CD4-positive, alpha-beta T cell treated with Interleukin-6 at 100 ng/mL for 8 hours (primary cell): ENCODE results near the gene CACNG1.

Experiments used
- DNase-seq: peaks from one replicate; pipeline ENCODE4 v3.0.0-alpha.2; 2020; ENCODE audit warnings: mixed read lengths, low spot score

CACNG1 gene

DNA sequence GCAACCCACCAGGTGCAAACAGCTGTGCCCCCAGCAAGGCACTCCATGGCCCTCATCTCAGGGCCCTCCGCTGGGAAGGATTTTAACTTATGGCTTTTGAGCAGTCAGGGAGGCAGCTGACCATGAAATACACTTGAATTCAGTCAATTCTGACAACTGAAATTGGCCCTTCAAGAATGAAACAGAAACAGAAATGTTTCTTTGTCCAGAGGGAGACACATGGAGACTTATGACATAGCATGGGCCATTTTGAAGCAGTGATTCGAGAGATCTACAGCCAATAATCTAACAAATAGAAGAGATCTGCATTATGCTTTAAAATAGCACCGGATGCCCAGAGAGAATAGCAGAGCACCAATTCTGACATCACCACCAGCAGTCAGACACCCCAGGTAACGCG, 7.5 kb downstream of the CACNG1 start:
- no peak for DNase-seq

GRCh38 chr17:67052720-67053437, 8.5 kb downstream of the CACNG1 start:
- DNase-seq: no peak

- DNase-seq: no peak
These were observed 9.2 kb downstream of the CACNG1 start for GRCh38 chr17:67053438-67054000.

DNA sequence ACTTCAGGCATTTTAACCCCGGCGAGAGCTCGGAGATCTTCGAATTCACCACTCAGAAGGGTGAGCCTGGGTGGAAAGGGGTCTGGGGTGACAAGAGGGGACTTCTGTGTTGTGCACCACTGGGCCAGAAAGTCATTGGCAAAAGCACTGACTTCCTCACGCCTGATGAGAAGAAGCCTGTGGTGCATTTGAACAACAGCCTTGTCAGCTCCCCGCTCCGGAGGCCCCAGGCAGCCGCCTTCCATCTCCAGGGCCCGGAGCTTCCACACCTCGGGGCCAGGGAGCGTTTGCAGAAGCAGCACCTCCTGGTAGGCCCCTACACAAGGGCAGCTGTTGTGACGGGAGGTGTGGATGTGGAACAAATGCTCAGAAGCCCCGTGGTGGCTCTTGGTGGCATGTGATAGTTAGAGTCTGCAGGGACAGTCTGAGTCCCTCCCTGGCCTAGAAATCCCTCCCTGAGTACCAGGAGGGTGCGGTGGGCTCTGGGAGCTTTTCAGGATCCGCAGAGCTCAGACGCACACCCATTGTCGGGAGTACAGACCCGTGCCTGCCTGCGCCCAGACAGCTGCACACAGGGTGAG, 9.7 kb downstream of the CACNG1 start:
- DNase-seq: no peak

DNA sequence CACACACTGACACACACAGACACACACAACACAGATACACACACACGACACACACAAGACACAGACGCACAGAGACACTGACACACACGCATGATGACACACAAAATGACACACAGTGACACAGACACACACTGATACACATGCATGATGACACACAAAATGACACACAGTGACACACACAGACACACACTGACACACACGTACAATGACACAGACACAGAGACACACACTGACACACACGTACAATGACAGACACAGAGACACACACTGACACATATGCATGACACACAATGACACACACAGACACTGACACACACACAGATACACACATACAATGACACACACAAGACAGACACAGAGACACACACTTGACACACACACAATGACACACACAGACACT, 10.3 kb downstream of the CACNG1 start:
- no peak for DNase-seq

DNA sequence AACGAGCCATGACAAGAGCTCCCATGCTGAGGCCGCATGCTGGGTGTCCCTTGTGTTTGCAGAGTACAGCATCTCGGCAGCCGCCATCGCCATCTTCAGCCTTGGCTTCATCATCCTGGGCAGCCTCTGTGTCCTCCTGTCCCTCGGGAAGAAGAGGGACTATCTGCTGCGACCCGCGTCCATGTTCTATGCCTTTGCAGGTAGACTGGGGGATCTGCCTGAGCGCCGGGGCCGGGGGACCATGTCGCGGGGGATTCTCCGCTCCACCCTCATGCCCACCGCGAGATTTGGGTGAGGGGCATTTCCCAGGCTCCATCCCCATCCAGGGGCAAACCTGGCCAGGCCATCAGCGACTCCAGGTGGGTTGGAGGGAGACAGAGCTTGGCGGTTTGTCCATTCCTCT, 10.7 kb downstream of the CACNG1 start:
- DNase-seq: no peak

- no peak for DNase-seq
These were observed 11.7 kb downstream of the CACNG1 start for GRCh38 chr17:67055811-67056745.

DNA sequence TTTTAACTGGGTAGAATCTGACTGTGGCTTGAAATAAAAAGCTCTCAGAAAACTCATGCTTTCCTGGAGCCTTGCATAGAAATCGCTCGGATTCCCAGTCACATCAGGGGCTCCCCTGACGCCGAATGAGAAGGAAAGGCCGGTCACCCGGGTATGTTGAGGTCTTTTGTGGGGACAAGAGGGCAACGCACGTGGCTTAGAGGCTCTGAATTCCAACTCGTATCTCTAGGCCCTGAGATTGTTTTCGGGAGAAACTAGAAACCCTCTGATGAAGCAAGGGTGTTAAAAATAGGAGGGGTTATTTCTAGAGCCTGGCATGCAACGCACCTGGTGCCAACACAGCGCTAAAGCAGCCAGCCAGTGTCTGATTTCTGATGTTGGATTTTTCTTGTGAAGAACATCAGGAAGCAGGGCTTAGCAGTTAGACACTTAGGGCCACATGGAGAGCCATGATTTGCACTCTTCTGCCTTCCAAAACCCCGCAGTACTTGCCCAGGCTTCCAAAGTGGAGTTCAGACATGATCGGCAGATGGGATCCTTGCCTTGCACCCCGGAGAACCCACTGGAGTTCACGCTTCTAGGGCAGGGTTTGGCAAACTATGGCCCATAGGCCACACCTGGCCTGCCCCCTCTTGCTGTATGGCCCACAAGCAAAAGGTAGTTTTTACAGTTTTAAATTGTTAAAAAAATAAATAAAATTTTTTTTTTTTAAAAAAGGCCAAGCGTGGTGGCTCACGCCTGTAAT, 12.6 kb downstream of the CACNG1 start:
- DNase-seq: no peak

DNA sequence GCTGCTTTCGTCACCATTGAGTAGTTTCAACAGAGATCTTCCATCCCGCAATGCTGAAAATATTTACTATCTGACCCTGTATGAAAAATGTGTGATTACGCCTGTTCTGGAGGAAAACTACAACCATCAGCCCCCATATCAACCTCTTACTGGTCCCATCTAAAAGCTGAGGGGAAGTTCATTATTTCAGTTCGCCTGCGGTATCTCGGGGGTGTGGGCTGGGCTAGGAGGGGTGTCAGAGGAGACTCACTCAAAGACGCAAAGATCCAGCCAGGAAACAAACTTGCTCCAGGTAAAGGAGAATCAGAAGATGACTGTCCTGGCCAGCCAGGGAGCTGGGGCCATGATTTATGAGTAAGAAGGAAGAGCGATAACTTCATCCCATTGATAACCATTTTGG, 13.7 kb downstream of the CACNG1 start:
- DNase-seq: no peak

DNA sequence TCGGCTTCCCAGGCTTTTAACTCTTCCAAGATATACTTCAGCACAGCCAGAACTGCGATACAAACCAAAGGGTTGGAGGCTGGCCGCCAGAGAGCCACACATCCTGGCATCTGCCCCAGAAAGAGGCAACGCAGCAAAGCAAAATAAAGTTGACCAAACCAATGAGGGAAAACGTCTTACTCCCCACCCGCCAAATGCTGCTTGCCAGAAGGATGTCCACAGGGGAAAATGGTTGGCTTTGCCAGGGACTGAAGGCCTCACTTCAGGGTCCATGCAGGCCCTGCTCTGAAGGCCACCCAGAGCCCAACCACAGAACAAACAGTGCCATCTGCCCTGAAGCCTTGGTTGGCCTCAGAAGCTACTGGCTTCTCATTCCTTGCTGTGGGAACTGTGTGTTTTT, 15.0 kb downstream of the CACNG1 start:
- DNase-seq: no peak

DNA sequence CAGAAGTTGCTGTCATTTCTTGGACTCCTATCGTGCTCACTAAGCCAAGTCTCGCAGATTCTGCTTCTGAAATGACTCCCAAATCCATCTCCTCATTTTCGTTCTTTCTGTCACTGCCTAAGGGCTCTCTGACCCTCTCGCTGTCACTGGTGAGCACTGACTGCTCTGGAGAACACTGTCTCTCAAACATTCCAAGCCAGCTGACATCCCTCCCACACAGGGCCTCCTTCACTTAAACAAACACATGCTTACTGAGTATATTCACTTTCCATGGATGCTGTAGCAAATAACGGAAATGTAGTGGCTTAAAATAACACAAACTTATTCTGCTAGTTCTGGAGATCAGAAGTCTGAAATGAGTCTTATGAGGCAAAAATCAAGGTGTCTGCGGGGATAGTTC, 18.8 kb downstream of the CACNG1 start:
- DNase-seq: no peak

GRCh38 chr17:67066717-67067116, 22.4 kb downstream of the CACNG1 start:
- no peak for DNase-seq

DNA sequence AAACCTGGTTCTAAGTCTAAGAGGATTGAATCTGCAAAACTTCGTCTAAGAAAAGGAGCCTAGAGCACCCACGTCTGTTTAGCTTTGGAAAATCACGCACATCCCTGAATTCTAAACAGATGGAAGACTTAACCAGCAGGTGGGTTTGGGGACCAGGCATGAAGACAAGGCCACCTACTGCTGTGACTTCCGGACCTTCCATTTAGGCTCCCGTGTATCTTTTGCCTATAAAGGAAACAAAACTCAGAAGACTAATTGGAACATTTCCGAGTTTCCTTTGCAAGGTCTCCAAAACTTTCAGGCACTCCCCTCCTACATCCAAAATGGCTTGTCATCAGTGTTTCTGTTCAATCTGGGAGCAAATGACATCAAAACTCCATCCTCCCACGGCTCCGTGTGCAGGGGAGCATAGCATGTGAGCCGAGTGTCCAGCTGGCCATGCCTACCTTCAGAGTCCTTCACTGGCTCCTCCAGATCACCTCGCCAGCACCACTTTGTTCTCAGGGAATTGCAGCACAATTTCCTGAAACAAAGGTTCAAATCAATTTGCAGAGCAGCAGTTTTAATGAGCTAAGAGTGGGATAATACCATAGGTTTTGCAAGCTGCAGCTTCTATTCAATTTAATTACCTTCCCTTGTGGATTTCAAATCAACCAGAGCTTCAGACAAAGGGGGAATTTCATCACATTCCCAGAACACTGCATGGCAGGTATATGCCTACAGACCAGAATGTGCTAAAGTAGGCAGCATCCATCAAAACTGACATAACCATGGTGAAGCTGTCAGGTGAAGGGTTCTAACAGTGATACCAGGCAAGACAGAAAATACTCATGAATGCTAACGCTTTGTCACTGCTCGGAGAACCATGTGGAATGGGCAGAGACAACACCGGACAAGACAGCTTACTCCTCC, 23.5 kb downstream of the CACNG1 start:
- DNase-seq: no peak

DNA sequence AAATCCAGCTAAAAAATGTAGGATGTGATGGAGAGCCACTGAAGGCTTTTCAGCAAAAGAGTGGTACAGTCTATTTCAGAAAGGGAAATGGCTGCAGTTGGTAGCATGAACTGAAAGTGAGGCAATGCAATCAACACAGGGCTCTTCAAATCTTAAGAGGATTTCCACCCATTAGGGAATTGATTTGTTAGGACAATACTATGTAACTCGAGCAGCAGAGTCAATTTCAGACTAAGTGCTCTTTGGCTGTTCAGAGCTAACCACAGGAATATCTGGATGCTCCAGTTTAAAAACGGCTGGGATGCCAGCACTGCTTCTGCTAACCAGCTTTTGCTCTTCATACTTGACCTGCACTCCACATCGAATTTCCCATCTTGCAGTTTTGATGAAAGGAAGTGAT, 24.6 kb downstream of the CACNG1 start:
- no peak for DNase-seq

- DNase-seq: no peak
These were observed 25.3 kb downstream of the CACNG1 start for GRCh38 chr17:67069603-67070136.

- no peak for DNase-seq
These were observed 27.2 kb downstream of the CACNG1 start for GRCh38 chr17:67071595-67071994.

DNA sequence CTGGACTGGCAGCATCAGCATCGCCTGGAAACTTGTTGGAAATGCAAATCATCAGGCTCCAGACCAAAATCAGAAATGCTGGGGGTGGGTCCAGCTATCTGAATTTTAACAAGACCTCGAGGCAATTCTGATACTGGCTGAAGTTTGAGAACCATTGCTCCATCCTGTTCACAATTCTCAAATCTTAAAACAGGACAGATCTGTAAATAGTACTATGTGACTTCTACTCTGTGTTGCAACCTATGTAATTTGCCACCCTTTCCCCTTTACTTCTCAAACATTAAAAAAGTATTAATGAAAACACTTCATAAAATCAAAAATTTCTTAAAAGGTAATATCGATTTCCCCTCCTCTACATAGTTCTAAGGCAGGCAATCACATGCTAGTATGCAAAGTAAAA, 28.5 kb downstream of the CACNG1 start:
- no peak for DNase-seq

GRCh38 chr17:67074781-67075180, 30.4 kb downstream of the CACNG1 start:
- DNase-seq: no peak

GRCh38 chr17:67076290-67076689, 31.9 kb downstream of the CACNG1 start:
- no peak for DNase-seq

DNA sequence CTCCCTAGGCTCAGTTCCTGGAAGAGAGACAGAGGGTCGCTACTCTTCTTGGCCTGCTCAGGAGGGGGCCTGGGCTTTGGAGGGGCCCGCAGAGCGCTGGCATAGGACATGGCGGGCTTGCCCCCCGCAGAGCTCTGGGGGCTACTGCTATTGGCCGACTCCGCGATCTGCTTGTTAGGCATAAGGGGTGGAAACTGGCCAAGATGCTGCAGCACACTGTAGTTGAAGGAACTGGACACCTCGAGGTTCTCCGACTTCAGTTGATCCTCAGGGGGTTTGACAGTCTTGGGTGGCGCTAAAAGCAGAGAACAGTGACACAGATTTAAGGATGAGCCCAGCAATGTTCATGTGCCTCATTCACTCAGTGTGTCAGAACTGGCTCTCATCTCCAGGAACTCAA, 33.9 kb downstream of the CACNG1 start:
- no peak for DNase-seq

GRCh38 chr17:67079491-67079890, 35.1 kb downstream of the CACNG1 start:
- no peak for DNase-seq
